Stimulated activated CD8-positive, alpha-beta memory T cell treated with anti-CD3 and anti-CD28 coated beads, Interleukin-12 subunit alpha, Interleukin-12 subunit beta, amount 100 ng/mL, for 4 hours (primary cell): ENCODE data around the gene IL19.
"Not testable (repeated sequence)": the region's sequence is repeated elsewhere in the genome, so short reads cannot be mapped to it uniquely, and the experiment has no call there.

Source experiments
- DNase-seq: peaks from one replicate; pipeline ENCODE4 v3.0.0-alpha.2; 2020; ENCODE audit warnings: low read depth

IL19 gene

GRCh38 chr1:206833801-206834200, 63.2 kb downstream of the IL19 start:
- no peak for DNase-seq

GRCh38 chr1:206834217-206834616, 63.6 kb downstream of the IL19 start:
- DNase-seq: no peak

- no peak for DNase-seq
Measured at GRCh38 chr1:206834711-206835110, 64.1 kb downstream of the IL19 start.

GRCh38 chr1:206835186-206835585, 64.6 kb downstream of the IL19 start:
- no peak for DNase-seq

- DNase-seq: no peak
Measured at GRCh38 chr1:206836111-206836510, 65.5 kb downstream of the IL19 start.

- DNase-seq: no peak
Measured at GRCh38 chr1:206839006-206839560, 68.5 kb downstream of the IL19 start.

GRCh38 chr1:206839857-206840256, 69.3 kb downstream of the IL19 start:
- DNase-seq: no peak

- DNase-seq: no peak
Measured at GRCh38 chr1:206841609-206842323, 71.2 kb downstream of the IL19 start.

- DNase-seq: no peak
Measured at GRCh38 chr1:206842854-206843253, 72.3 kb downstream of the IL19 start.

- DNase-seq: no peak
Measured at GRCh38 chr1:206843626-206844025, 73.1 kb downstream of the IL19 start.

- DNase-seq: no peak
Measured at GRCh38 chr1:206846487-206846886, 75.9 kb downstream of the IL19 start.

- no peak for DNase-seq
Measured at GRCh38 chr1:206847337-206847834, 76.8 kb downstream of the IL19 start.

- no peak for DNase-seq
Measured at GRCh38 chr1:206847946-206848345, 77.4 kb downstream of the IL19 start.

- no peak for DNase-seq
Measured at GRCh38 chr1:206850401-206850800, 79.8 kb downstream of the IL19 start.

GRCh38 chr1:206851341-206852010, 80.9 kb downstream of the IL19 start:
- no peak for DNase-seq

- not testable (repeated sequence) for DNase-seq
Measured at GRCh38 chr1:206852662-206853061, 82.1 kb downstream of the IL19 start.

GRCh38 chr1:206853696-206854095, 83.1 kb downstream of the IL19 start:
- DNase-seq: not testable (repeated sequence)

- no peak for DNase-seq
Measured at GRCh38 chr1:206854401-206855129, 84.0 kb downstream of the IL19 start.

- DNase-seq: no peak
Measured at GRCh38 chr1:206855859-206856258, 85.3 kb downstream of the IL19 start.

GRCh38 chr1:206856674-206857464, 86.3 kb downstream of the IL19 start:
- DNase-seq: no peak

GRCh38 chr1:206859082-206859521, 88.5 kb downstream of the IL19 start:
- no peak for DNase-seq

- no peak for DNase-seq
Measured at GRCh38 chr1:206860165-206860564, 89.6 kb downstream of the IL19 start.
